ENCODE results near the gene ALKAL2. TPM values are rescaled to one million over a fixed set of nuclear protein-coding genes. Genes with fewer than 3 reads are reported as not detected.

ALKAL2 gene
- total and polyA plus RNA-seq, 7 experiments from 2014 or later: 0.18 to 0.49 TPM; not detected in 5

GRCh38 chr2:256094-256493 is 31.8 kb downstream of the ALKAL2 start:
- ChIA-PET CTCF (no interaction called here), POLR2A (no interaction called here)

GRCh38 chr2:255195-255594 is 32.7 kb downstream of the ALKAL2 start:
- Histone ChIP-seq H3K4me3 (ENCODE audit: low read length) (no peak overlapping the region), H3K9me3 (ENCODE audit: control insufficient read depth in 2 of 3, low read length in 3 of 3) (peaks cover 0 to 12% (median 0%) of the 10 kb centered on the region in 3 experiments), H3K27me3 (ENCODE audit: control insufficient read depth in 2 of 2, insufficient read depth in 2 of 2, low read length in 2 of 2) (no peaks in the 10 kb centered on the region), H3K4me1 (ENCODE audit: control insufficient read depth in 2 of 2, insufficient read depth in 2 of 2, low read length in 2 of 2) (no peaks in the 10 kb centered on the region), H3K36me3 (ENCODE audit: control insufficient read depth in 2 of 3, insufficient read depth in 3 of 3, low read length in 3 of 3) (peaks cover 0 to 13% (median 0%) of the 10 kb centered on the region in 3 experiments), H3K27ac (ENCODE audit: low read depth, low read length) (no peak overlapping the region)
- Mint-ChIP-seq H3K4me1 (peaks cover 0 to 4% (median 0%) of the 10 kb centered on the region in 7 donors), H3K9me3 (peaks cover 0 to 27% (median 9%) of the 10 kb centered on the region in 11 donors), H3K36me3 (peaks cover 11 to 33% (median 17%) of the 10 kb centered on the region in 5 donors), H3K27ac (no peak overlapping the region), H3K4me3 (no peak overlapping the region), H3K27me3 (no peaks in the 10 kb centered on the region)
- ATAC-seq (no peak), DNase-seq (no peak)
- ChIA-PET CTCF (interaction anchor here (0.6 kb wide), 1 partner anchor 1289 kb away, joined by 3 read pairs; no protein-coding TSS in a partner anchor), POLR2A (no interaction called here)
- intact Hi-C loops (cut with micrococcal nuclease): no loop called here

More at GRCh38 chr2:256094-256493, 31.8 kb downstream of the ALKAL2 start:
- Histone ChIP-seq H3K36me3 (ENCODE audit: control insufficient read depth in 2 of 3, insufficient read depth in 3 of 3, low read length in 3 of 3) (peaks cover 0 to 13% (median 0%) of the 10 kb centered on the region in 3 experiments), H3K27ac (ENCODE audit: low read depth, low read length) (no peak overlapping the region), H3K4me1 (ENCODE audit: control insufficient read depth in 2 of 2, insufficient read depth in 2 of 2, low read length in 2 of 2) (no peaks in the 10 kb centered on the region), H3K4me3 (ENCODE audit: low read length) (no peak overlapping the region), H3K27me3 (ENCODE audit: control insufficient read depth in 2 of 2, insufficient read depth in 2 of 2, low read length in 2 of 2) (no peaks in the 10 kb centered on the region), H3K9me3 (ENCODE audit: control insufficient read depth in 2 of 3, low read length in 3 of 3) (peaks cover 0 to 12% (median 0%) of the 10 kb centered on the region in 3 experiments)
- peaks cover 0 to 8% (median 0%) of the 10 kb centered on the region in 7 donors for H3K4me1 Mint-ChIP-seq
- DNase-seq (no peak), ATAC-seq (no peak)
- intact Hi-C loops (cut with micrococcal nuclease): no loop called here
- H3K27ac Mint-ChIP-seq: no peak overlapping the region
- H3K36me3 Mint-ChIP-seq: peaks cover 11 to 41% (median 24%) of the 10 kb centered on the region in 5 donors
- H3K27me3 Mint-ChIP-seq: no peaks in the 10 kb centered on the region
- no peak overlapping the region for H3K4me3 Mint-ChIP-seq
- H3K9me3 Mint-ChIP-seq: peaks cover 0 to 27% (median 9%) of the 10 kb centered on the region in 11 donors

GRCh38 chr2:254241-254640 is 33.6 kb downstream of the ALKAL2 start:
- Mint-ChIP-seq H3K36me3 (peaks cover 10 to 29% (median 20%) of the 10 kb centered on the region in 5 donors), H3K27ac (peak overlapping the region in 1 of 9 donors; percentile 31), H3K27me3 (no peaks in the 10 kb centered on the region), H3K4me1 (peaks cover 0 to 4% (median 0%) of the 10 kb centered on the region in 7 donors), H3K4me3 (no peak overlapping the region), H3K9me3 (peaks cover 0 to 22% (median 9%) of the 10 kb centered on the region in 11 donors)
- ChIA-PET CTCF (no interaction called here), POLR2A (no interaction called here)
- peaks cover 0 to 18% (median 0%) of the 10 kb centered on the region in 3 experiments for H3K36me3 ChIP-seq (ENCODE audit: control insufficient read depth in 2 of 3, insufficient read depth in 3 of 3, low read length in 3 of 3)
- H3K27me3 ChIP-seq (ENCODE audit: control insufficient read depth in 2 of 2, insufficient read depth in 2 of 2, low read length in 2 of 2): no peaks in the 10 kb centered on the region
- intact Hi-C loops (cut with micrococcal nuclease): no loop called here
- ATAC-seq (no peak), DNase-seq (no peak)
- peaks cover 0 to 12% (median 0%) of the 10 kb centered on the region in 3 experiments for H3K9me3 ChIP-seq (ENCODE audit: control insufficient read depth in 2 of 3, low read length in 3 of 3)
- no peaks in the 10 kb centered on the region for H3K4me1 ChIP-seq (ENCODE audit: control insufficient read depth in 2 of 2, insufficient read depth in 2 of 2, low read length in 2 of 2)
- no peak overlapping the region for H3K4me3 ChIP-seq (ENCODE audit: low read length)
- H3K27ac ChIP-seq (ENCODE audit: low read depth, low read length): no peak overlapping the region

- Histone ChIP-seq H3K9me3 (ENCODE audit: control insufficient read depth in 2 of 3, low read length in 3 of 3) (peaks cover 0 to 5% (median 0%) of the 10 kb centered on the region in 3 experiments), H3K36me3 (ENCODE audit: control insufficient read depth in 2 of 3, insufficient read depth in 3 of 3, low read length in 3 of 3) (peaks cover 0 to 22% (median 0%) of the 10 kb centered on the region in 3 experiments), H3K27me3 (ENCODE audit: control insufficient read depth in 2 of 2, insufficient read depth in 2 of 2, low read length in 2 of 2) (no peaks in the 10 kb centered on the region), H3K27ac (ENCODE audit: low read depth, low read length) (no peak overlapping the region), H3K4me1 (ENCODE audit: control insufficient read depth in 2 of 2, insufficient read depth in 2 of 2, low read length in 2 of 2) (no peaks in the 10 kb centered on the region), H3K4me3 (ENCODE audit: low read length) (no peak overlapping the region)
- DNase-seq (no peak), ATAC-seq (no peak)
- H3K27ac Mint-ChIP-seq: no peak overlapping the region
- peaks cover 0 to 12% (median 4%) of the 10 kb centered on the region in 11 donors for H3K9me3 Mint-ChIP-seq
- peaks cover 3 to 26% (median 18%) of the 10 kb centered on the region in 5 donors for H3K36me3 Mint-ChIP-seq
- no peaks in the 10 kb centered on the region for H3K27me3 Mint-ChIP-seq
- intact Hi-C loops (cut with micrococcal nuclease): loop anchor here in 1 of 2 donors (1.0 kb wide), 1 partner anchor 11 kb away; the partner anchor contains the start of genes ACP1 and SH3YL1
- CTCF ChIA-PET: no interaction called here
- H3K4me1 Mint-ChIP-seq: no peaks in the 10 kb centered on the region
- POLR2A ChIA-PET: no interaction called here
- H3K4me3 Mint-ChIP-seq: no peak overlapping the region
These were observed 34.7 kb downstream of the ALKAL2 start for GRCh38 chr2:253202-253638.

GRCh38 chr2:252001-252602 is 35.8 kb downstream of the ALKAL2 start:
- Histone ChIP-seq H3K4me3 (ENCODE audit: low read length) (no peak overlapping the region), H3K36me3 (ENCODE audit: control insufficient read depth in 2 of 3, insufficient read depth in 3 of 3, low read length in 3 of 3) (peaks cover 0 to 27% (median under 1%) of the 10 kb centered on the region in 3 experiments), H3K27me3 (ENCODE audit: control insufficient read depth in 2 of 2, insufficient read depth in 2 of 2, low read length in 2 of 2) (no peaks in the 10 kb centered on the region), H3K27ac (ENCODE audit: low read depth, low read length) (no peak overlapping the region), H3K9me3 (ENCODE audit: control insufficient read depth in 2 of 3, low read length in 3 of 3) (no peaks in the 10 kb centered on the region), H3K4me1 (ENCODE audit: control insufficient read depth in 2 of 2, insufficient read depth in 2 of 2, low read length in 2 of 2) (no peaks in the 10 kb centered on the region)
- intact Hi-C loops (cut with micrococcal nuclease): no loop called here
- ATAC-seq (no peak), DNase-seq (no peak)
- Mint-ChIP-seq H3K27me3 (no peaks in the 10 kb centered on the region), H3K4me3 (no peak overlapping the region), H3K27ac (peak overlapping the region in 1 of 9 donors; percentile 62), H3K36me3 (peaks cover under 1 to 24% (median 15%) of the 10 kb centered on the region in 5 donors), H3K9me3 (peaks cover 0 to 6% (median 0%) of the 10 kb centered on the region in 11 donors), H3K4me1 (peaks cover 0 to under 1% (median 0%) of the 10 kb centered on the region in 7 donors)
- CTCF ChIA-PET: interaction anchor here (0.6 kb wide), 1 partner anchor 38 kb away, joined by 3 read pairs; no protein-coding TSS in a partner anchor
- POLR2A ChIA-PET: interaction anchor here (1.1 kb wide), 1 partner anchor 424 kb away, joined by 3 read pairs; no protein-coding TSS in a partner anchor

DNA sequence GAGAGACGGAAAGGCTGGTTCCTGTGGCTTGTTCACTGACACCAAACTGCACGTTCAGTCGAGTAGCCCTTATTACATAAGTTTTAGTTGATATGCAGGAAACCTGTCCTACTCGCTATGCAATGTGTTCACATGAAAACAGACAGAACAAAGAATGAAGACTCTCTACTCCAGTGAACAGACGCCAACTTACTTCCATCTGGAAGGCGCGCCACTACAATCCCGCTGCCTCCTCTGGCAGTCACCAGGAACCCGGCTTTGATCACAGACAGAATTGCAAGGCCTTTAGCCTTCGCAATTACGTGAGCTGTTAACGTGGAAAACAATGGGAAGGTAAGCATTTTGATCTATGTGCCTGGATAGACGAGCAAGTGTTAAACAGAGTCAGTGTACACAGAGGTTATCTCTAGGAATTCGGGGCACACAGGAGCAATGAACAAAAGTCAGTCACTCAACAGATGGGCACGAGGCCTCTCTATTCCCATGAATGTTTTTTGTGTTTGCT is 38.3 kb downstream of the ALKAL2 start:
- intact Hi-C loops (cut with micrococcal nuclease): loop anchor here in 1 of 2 donors (10.0 kb wide), 1 partner anchor 1295 kb away; no protein-coding TSS in a partner anchor
- Mint-ChIP-seq H3K9me3 (no peaks in the 10 kb centered on the region), H3K4me1 (peaks cover 4 to 9% (median 7%) of the 10 kb centered on the region in 7 donors), H3K27ac (peak overlapping the region in 3 of 9 donors; percentile 19 to 55 (median 27)), H3K27me3 (no peaks in the 10 kb centered on the region), H3K4me3 (no peak overlapping the region), H3K36me3 (peaks cover 5 to 39% (median 24%) of the 10 kb centered on the region in 5 donors)
- Histone ChIP-seq H3K9me3 (ENCODE audit: control insufficient read depth in 2 of 3, low read length in 3 of 3) (no peaks in the 10 kb centered on the region), H3K27me3 (ENCODE audit: control insufficient read depth in 2 of 2, insufficient read depth in 2 of 2, low read length in 2 of 2) (no peaks in the 10 kb centered on the region), H3K27ac (ENCODE audit: low read depth, low read length) (no peak overlapping the region), H3K4me3 (ENCODE audit: low read length) (no peak overlapping the region), H3K36me3 (ENCODE audit: control insufficient read depth in 2 of 3, insufficient read depth in 3 of 3, low read length in 3 of 3) (peaks cover 3 to 35% (median 4%) of the 10 kb centered on the region in 3 experiments), H3K4me1 (ENCODE audit: control insufficient read depth in 2 of 2, insufficient read depth in 2 of 2, low read length in 2 of 2) (no peaks in the 10 kb centered on the region)
- POLR2A ChIA-PET: no interaction called here
- CTCF ChIA-PET: interaction anchor here (1.9 kb wide), 1 partner anchor 387 kb away, joined by 5 read pairs; no protein-coding TSS in a partner anchor
- ATAC-seq (no peak), DNase-seq (no peak)
